Activated CD4-positive, CD25-positive, alpha-beta regulatory T cell (primary cell): ENCODE data around the gene NEDD8.

ENCODE experiments used
- DNase-seq, 4 experiments: peaks; one replicate each; lab custom pipeline; 2025; lab: John Stamatoyannopoulos, UW

Gene NEDD8

GRCh38 chr14:24179961-24180796 lies 52.0 kb downstream of the NEDD8 start:
- DNase-seq: no peak

GRCh38 chr14:24179294-24179960 lies 52.7 kb downstream of the NEDD8 start:
- DNase-seq: no peak

- DNase-seq: no peak
Observed at GRCh38 chr14:24178399-24179178, 53.6 kb downstream of the NEDD8 start.

- no peak for DNase-seq
Observed at GRCh38 chr14:24177891-24178290, 54.3 kb downstream of the NEDD8 start.

- no peak for DNase-seq
Observed at GRCh38 chr14:24177041-24177825, 54.9 kb downstream of the NEDD8 start.

- DNase-seq: no peak
Observed at GRCh38 chr14:24176599-24176998, 55.6 kb downstream of the NEDD8 start.

- DNase-seq: no peak
Observed at GRCh38 chr14:24172871-24173281, 59.3 kb downstream of the NEDD8 start.

GRCh38 chr14:24172261-24172860 lies 59.8 kb downstream of the NEDD8 start:
- DNase-seq: no peak

- DNase-seq: peak; percentile 28 to 70 (median 52)
Observed at GRCh38 chr14:24171422-24172260, 60.5 kb downstream of the NEDD8 start, which contains the start of gene REC8. TSS of gene REC8 (plus strand) at chr14:24172080. CDS start at chr14:24172553, 473 bp downstream.

- DNase-seq: no peak
Observed at GRCh38 chr14:24167469-24168114, 64.6 kb downstream of the NEDD8 start.
